H9 (cell line): Measurements from ENCODE around the gene MAP2K7. TPM values are rescaled to one million over a fixed set of nuclear protein-coding genes. Genes with fewer than 3 reads are reported as not detected.
A peak's percentile ranks its signal among the peaks of the same experiment; 100 is the strongest.

ENCODE experiments used
- DNase-seq: peaks from one replicate; pipeline ENCODE4 v3.0.0-alpha.2; 2017
- H2AFZ ChIP-seq: one replicate; pipeline ENCODE4 v1.6.1; 2013; ENCODE audit warnings: mild to moderate bottlenecking, low read length, control low read depth, moderate library complexity
- H2AK5ac ChIP-seq: 2 replicates; pipeline ENCODE4 v1.6.1; 2013; ENCODE audit warnings: low read length, control low read depth, mixed read lengths; ENCODE audit not compliant: insufficient read length
- H2BK120ac ChIP-seq: one replicate; pipeline ENCODE4 v1.6.1; 2013; ENCODE audit warnings: low read depth, mild to moderate bottlenecking, low read length, control low read depth, inconsistent platforms; ENCODE audit not compliant: poor library complexity, severe bottlenecking
- H2BK12ac ChIP-seq: 2 replicates; pipeline ENCODE4 v1.6.1; 2013; ENCODE audit warnings: low read length, control low read depth, mixed read lengths, low read depth; ENCODE audit not compliant: insufficient read length
- H2BK15ac ChIP-seq: 2 replicates; pipeline ENCODE4 v1.6.1; 2013; ENCODE audit warnings: low read depth, low read length, control low read depth
- H2BK20ac ChIP-seq: one replicate; pipeline ENCODE4 v1.6.1; 2013; ENCODE audit warnings: low read depth, mild to moderate bottlenecking, low read length, control low read depth, inconsistent platforms; ENCODE audit not compliant: poor library complexity, severe bottlenecking
- H2BK5ac ChIP-seq: 2 replicates; pipeline ENCODE4 v1.6.1; 2013; ENCODE audit warnings: low read length, control low read depth, mixed read lengths; ENCODE audit not compliant: insufficient read length
- H3K14ac ChIP-seq: 2 replicates; pipeline ENCODE4 v1.6.1; 2013; ENCODE audit warnings: low read length, control low read depth; ENCODE audit not compliant: insufficient read depth
- H3K18ac ChIP-seq: 2 replicates; pipeline ENCODE4 v1.6.1; 2013; ENCODE audit warnings: low read depth, mild to moderate bottlenecking, mixed read lengths, low read length, control low read depth; ENCODE audit not compliant: insufficient read length
- H3K23ac ChIP-seq: 2 replicates; pipeline ENCODE4 v1.6.1; 2013; ENCODE audit warnings: low read length, control low read depth, mixed read lengths, low read depth; ENCODE audit not compliant: insufficient read length
- H3K23me2 ChIP-seq: 2 replicates; pipeline ENCODE4 v1.6.1; 2013; ENCODE audit warnings: low read depth, mild to moderate bottlenecking, mixed read lengths, low read length, control low read depth; ENCODE audit not compliant: insufficient read length, poor library complexity, severe bottlenecking
- H3K27ac ChIP-seq: 2 replicates; pipeline ENCODE4 v1.5.1; 2013; ENCODE audit warnings: low read length, control low read depth, mixed read lengths, low read depth; ENCODE audit not compliant: insufficient read length
- H3K27me3 ChIP-seq: 2 replicates; pipeline ENCODE4 v1.6.1; 2013; ENCODE audit warnings: low read length, control low read depth, inconsistent platforms; ENCODE audit not compliant: insufficient read depth
- H3K4ac ChIP-seq: 2 replicates; pipeline ENCODE4 v1.6.1; 2013; ENCODE audit warnings: low read depth, mild to moderate bottlenecking, control low read depth, inconsistent platforms, low read length, moderate library complexity
- H3K4me1 ChIP-seq: 2 replicates; pipeline ENCODE4 v1.6.1; 2013; ENCODE audit warnings: low read length, control low read depth, inconsistent platforms; ENCODE audit not compliant: insufficient read depth
- H3K4me2 ChIP-seq: 2 replicates; pipeline ENCODE4 v1.6.1; 2013; ENCODE audit warnings: low read length, control low read depth, mixed read lengths; ENCODE audit not compliant: insufficient read length, insufficient read depth
- H3K56ac ChIP-seq: 2 replicates; pipeline ENCODE4 v1.6.1; 2013; ENCODE audit warnings: low read depth, mild to moderate bottlenecking, mixed read lengths, low read length, control low read depth; ENCODE audit not compliant: insufficient read length
- H3K79me1 ChIP-seq: 2 replicates; pipeline ENCODE4 v1.6.1; 2013; ENCODE audit warnings: low read depth, mild to moderate bottlenecking, moderate library complexity, low read length, control low read depth, inconsistent platforms; ENCODE audit not compliant: insufficient read depth, poor library complexity, severe bottlenecking
- H3K79me2 ChIP-seq: 2 replicates; pipeline ENCODE4 v1.6.1; 2013; ENCODE audit warnings: low read length, control low read depth, inconsistent platforms; ENCODE audit not compliant: insufficient read depth
- H3K9ac ChIP-seq: 2 replicates; pipeline ENCODE4 v1.6.1; 2013; ENCODE audit warnings: low read length, control low read depth, mixed read lengths; ENCODE audit not compliant: insufficient read length; ENCODE audit errors: extremely low read depth
- H3K9me3 ChIP-seq: one replicate; pipeline ENCODE4 v1.6.1; 2013; ENCODE audit warnings: low read depth, low read length, inconsistent platforms; ENCODE audit not compliant: control insufficient read depth
- H3T11ph ChIP-seq: one replicate; pipeline ENCODE4 v1.6.1; 2013; ENCODE audit warnings: mild to moderate bottlenecking, low read length, control low read depth, inconsistent platforms
- H4K20me1 ChIP-seq: one replicate; pipeline ENCODE4 v1.6.1; 2013; ENCODE audit not compliant: control insufficient read depth, insufficient read length, insufficient read depth
- H4K5ac ChIP-seq: 2 replicates; pipeline ENCODE4 v1.6.1; 2013; ENCODE audit warnings: low read depth, mild to moderate bottlenecking, mixed read lengths, low read length, control low read depth; ENCODE audit not compliant: insufficient read length
- H4K8ac ChIP-seq: replicated peaks from 2 replicates; pipeline ENCODE4 v1.6.1; 2013; ENCODE audit warnings: low read length, control low read depth, mixed read lengths, low read depth; ENCODE audit not compliant: insufficient read length
- H4K91ac ChIP-seq: 2 replicates; pipeline ENCODE4 v1.6.1; 2013; ENCODE audit warnings: low read depth, mild to moderate bottlenecking, moderate library complexity, mixed read lengths, low read length, control low read depth; ENCODE audit not compliant: insufficient read length
- H3K27ac Mint-ChIP-seq, 3 experiments: 2 replicates in 2 of 3; 3 replicates in 1 of 3; pipeline ENCODE4 v1.8.0; 2020 to 2021; ENCODE audit warnings: mixed read lengths in 3 of 3, mild to moderate bottlenecking in 1 of 3, moderate library complexity in 1 of 3
- H3K27me3 Mint-ChIP-seq: 2 replicates; pipeline ENCODE4 v1.8.0; 2021; ENCODE audit warnings: low read depth, mild to moderate bottlenecking, moderate library complexity, mixed read lengths
- H3K36me3 Mint-ChIP-seq, 3 experiments: 2 replicates in 2 of 3; 3 replicates in 1 of 3; pipeline ENCODE4 v1.8.0; 2020 to 2021; ENCODE audit warnings: low read depth in 3 of 3, mixed read lengths in 3 of 3; ENCODE audit not compliant: insufficient read depth in 1 of 3
- H3K4me1 Mint-ChIP-seq, 2 experiments: 2 replicates each; pipeline ENCODE4 v1.8.0; 2020; ENCODE audit warnings: mixed read lengths in 2 of 2
- H3K4me3 Mint-ChIP-seq, 2 experiments: 2 replicates in 1 of 2; 3 replicates in 1 of 2; pipeline ENCODE4 v1.8.0; 2020 to 2021; ENCODE audit warnings: mild to moderate bottlenecking in 2 of 2, mixed read lengths in 2 of 2, moderate library complexity in 1 of 2
- H3K9me3 Mint-ChIP-seq, 2 experiments: 2 replicates in 1 of 2; 3 replicates in 1 of 2; pipeline ENCODE4 v1.8.0; 2020; ENCODE audit warnings: mild to moderate bottlenecking in 2 of 2, mixed read lengths in 2 of 2, moderate library complexity in 1 of 2
- WGBS: extraction: QIAGEN DNeasy Blood & Tissue Kit; methylation state at CpG from one replicate; pipeline ENCODE4 v1.1.7; 2013; ENCODE audit warnings: missing lambda C conversion rate, low lambda C conversion rate, mixed read lengths; ENCODE audit not compliant: insufficient read length; ENCODE audit errors: extremely low coverage; 5-methylcytosine and 5-hydroxymethylcytosine counted together
- total RNA-seq: library from RNA; stranded (reverse); gene quantifications from 2 replicates; pipeline ENCODE4 v1.2.1, GENCODE V29; 2021
- TF ChIP-seq, protein P1 (sequence below): fragments of 200-600 bp; sonication (generic); conservative IDR thresholded peaks from 3 replicates; pipeline ENCODE4 v1.8.0; 2021; ENCODE audit warnings: antibody characterized with exemption, mild to moderate bottlenecking

Gene MAP2K7
- total RNA-seq, 1 experiment from 2014 or later, result 48.1 TPM

- Histone ChIP-seq H3K18ac (no peak overlapping the region), H4K5ac (no peak overlapping the region), H2BK5ac (no peak overlapping the region), H2AK5ac (no peak overlapping the region), H3K14ac (no peak overlapping the region), H4K91ac (no peak overlapping the region), H3K4me1 (no peaks in the 10 kb centered on the region; the same call in 1 of the 2 replicates), H2BK15ac (no peak overlapping the region), H3K27ac (no peak overlapping the region), H2BK120ac (no peak overlapping the region), H3K4ac (no peak overlapping the region), H3T11ph (no peak overlapping the region), H3K27me3 (peaks cover 1% of the 10 kb centered on the region; the same call in 1 of the 2 replicates), H3K23me2 (peaks cover 22% of the 10 kb centered on the region), H3K79me1 (no peaks in the 10 kb centered on the region), H2BK20ac (no peak overlapping the region), H3K4me2 (peak overlapping the region; percentile 40), H3K9ac (no peak overlapping the region), H3K79me2 (no peaks in the 10 kb centered on the region), H4K20me1 (peaks cover 4% of the 10 kb centered on the region), H3K56ac (no peak overlapping the region), H3K9me3 (no peaks in the 10 kb centered on the region), H2BK12ac (no peak overlapping the region), H2AFZ (no peak overlapping the region), H4K8ac (no peak overlapping the region), H3K23ac (no peak overlapping the region)
- H3K27me3 Mint-ChIP-seq, result peaks cover 34% of the 10 kb centered on the region
- peak; percentile 97 for DNase-seq
- no CpG with 5 or more reads among the region's 30 CpGs for WGBS
- peak overlapping the region in 1 of 2 experiments; percentile 75; a peak in 2 of 5 replicates for H3K4me3 Mint-ChIP-seq
- H3K36me3 Mint-ChIP-seq, result peaks cover 0 to 6% (median 5%) of the 10 kb centered on the region in 3 experiments; a peak in 4 of 7 replicates
- peak overlapping the region in 1 of 3 experiments; percentile 39; a peak in 2 of 7 replicates for H3K27ac Mint-ChIP-seq
- no peaks in the 10 kb centered on the region for H3K9me3 Mint-ChIP-seq
- peaks cover 21 to 45% of the 10 kb centered on the region in 2 experiments for H3K4me1 Mint-ChIP-seq
- TF ChIP-seq, protein P1, sequence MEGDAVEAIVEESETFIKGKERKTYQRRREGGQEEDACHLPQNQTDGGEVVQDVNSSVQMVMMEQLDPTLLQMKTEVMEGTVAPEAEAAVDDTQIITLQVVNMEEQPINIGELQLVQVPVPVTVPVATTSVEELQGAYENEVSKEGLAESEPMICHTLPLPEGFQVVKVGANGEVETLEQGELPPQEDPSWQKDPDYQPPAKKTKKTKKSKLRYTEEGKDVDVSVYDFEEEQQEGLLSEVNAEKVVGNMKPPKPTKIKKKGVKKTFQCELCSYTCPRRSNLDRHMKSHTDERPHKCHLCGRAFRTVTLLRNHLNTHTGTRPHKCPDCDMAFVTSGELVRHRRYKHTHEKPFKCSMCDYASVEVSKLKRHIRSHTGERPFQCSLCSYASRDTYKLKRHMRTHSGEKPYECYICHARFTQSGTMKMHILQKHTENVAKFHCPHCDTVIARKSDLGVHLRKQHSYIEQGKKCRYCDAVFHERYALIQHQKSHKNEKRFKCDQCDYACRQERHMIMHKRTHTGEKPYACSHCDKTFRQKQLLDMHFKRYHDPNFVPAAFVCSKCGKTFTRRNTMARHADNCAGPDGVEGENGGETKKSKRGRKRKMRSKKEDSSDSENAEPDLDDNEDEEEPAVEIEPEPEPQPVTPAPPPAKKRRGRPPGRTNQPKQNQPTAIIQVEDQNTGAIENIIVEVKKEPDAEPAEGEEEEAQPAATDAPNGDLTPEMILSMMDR, result no peak
Measured at GRCh38 chr19:7869910-7870511, 33.7 kb upstream of the MAP2K7 start.
